Right renal cortex interstitium (tissue), 3 donors: ENCODE measurements around the gene TRIM59. TPM values are rescaled to one million over a fixed set of nuclear protein-coding genes. Genes with fewer than 3 reads are reported as not detected.
A peak's percentile ranks its signal among the peaks of the same experiment; 100 is the strongest.

Source experiments
- DNase-seq, 3 donors: peaks; one replicate each; pipeline ENCODE4 v3.0.0-alpha.2; 2013; ENCODE audit warnings: low read depth in 3 of 3, low spot score in 2 of 3
- polyA plus RNA-seq, 3 donors: library from polyadenylated mRNA; unstranded; fragments of 120-200 nt; gene quantifications; one replicate each; pipeline ENCODE4 v1.2.1, GENCODE V29; 2013; ENCODE audit not compliant: insufficient read length in 3 of 3

TRIM59 gene, protein sequence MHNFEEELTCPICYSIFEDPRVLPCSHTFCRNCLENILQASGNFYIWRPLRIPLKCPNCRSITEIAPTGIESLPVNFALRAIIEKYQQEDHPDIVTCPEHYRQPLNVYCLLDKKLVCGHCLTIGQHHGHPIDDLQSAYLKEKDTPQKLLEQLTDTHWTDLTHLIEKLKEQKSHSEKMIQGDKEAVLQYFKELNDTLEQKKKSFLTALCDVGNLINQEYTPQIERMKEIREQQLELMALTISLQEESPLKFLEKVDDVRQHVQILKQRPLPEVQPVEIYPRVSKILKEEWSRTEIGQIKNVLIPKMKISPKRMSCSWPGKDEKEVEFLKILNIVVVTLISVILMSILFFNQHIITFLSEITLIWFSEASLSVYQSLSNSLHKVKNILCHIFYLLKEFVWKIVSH
- 10 to 100 TPM; 16.2 to 18.9 (median 18.1) TPM for polyA plus RNA-seq

DNA sequence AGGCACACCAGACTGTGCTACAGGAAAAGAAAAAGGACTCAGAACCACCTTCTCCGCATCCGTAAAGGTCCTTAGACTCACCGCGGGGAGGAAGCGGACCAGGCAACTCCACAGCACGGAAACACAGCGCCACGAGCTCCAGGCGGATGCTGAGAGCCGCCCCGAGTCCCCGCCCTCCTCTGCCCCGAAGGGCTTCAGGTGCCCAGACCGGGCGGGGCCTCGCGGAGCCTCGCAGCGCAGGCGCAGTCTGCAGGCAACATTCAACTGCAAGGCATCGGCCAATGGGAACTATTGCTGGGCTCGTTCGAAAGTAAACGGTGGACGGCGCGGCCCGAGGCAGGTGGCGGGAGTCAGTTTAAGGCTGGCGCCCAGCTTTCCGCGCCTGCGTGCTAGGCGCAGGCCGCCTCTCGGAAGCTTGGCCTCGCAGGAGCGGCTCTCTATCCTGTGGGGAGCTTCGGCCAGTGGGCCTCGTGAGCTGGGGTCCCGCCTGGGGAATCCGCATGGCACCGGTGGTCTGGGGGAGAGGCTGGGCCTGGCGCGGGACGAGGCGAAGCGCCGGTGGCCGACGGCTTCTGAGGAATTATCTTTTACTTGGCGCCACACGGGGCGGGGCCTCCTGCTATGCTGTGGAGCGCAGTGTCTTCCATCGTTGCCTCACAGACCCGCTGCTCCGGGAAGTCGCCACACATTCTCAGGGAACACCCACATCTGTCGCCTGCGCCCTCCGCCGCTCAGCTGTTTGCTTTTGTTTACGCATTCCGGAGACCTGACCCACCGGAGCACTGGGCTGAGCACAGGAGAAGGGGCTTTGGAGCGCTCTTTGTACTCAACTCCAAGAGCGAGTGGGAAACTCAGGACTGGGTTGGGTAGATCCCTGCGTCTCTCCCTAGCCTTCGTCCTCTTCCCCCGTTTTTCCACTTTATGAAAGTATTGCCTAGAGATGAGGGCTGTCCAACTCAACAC, at the start of gene TRIM59:
TSS of gene TRIM59 (minus strand) at position 151 of the 963 bp plus-strand sequence. CDS start 10,603 bp downstream, outside the sequence.
- peak; percentile 88 to 91 (median 88) for DNase-seq

DNA sequence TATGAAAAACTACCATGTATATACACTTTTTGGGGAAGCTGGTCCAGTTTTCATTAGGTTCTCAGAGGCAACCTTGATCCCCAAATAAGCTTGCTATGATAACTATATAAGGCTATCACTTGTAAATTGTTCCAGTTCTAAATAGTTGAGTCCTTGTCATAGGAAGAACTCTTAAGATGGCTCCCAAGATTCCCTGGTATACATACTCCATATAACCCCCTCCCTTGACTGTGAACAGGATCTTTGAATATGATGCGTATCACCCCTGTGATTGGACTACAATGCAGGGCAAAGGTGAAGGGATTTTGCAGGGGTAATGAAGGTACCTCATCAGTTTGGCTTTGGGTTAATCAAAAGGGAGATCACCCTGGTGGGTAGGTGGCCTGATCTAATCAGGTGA, 48.6 kb upstream of the TRIM59 start:
- no peak for DNase-seq

DNA sequence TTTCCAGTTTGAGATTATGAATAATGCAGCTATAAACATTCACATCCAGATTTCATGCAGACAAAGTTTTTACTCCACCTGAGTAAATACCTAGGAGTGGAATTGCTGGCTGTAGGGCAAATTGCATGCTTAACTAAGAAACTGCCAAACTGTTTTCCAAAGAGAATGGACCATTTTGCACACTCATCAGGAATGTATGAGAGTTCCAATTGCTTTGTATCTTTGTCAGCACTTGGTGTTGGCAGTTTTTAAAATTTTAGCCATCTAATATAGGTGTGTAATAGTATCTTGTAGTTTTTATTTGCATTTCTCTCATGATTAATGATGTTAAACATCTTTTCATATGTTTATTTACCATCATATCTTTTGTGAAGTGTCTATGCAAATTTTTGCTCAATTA, 40.6 kb upstream of the TRIM59 start:
- DNase-seq, result no peak

DNA sequence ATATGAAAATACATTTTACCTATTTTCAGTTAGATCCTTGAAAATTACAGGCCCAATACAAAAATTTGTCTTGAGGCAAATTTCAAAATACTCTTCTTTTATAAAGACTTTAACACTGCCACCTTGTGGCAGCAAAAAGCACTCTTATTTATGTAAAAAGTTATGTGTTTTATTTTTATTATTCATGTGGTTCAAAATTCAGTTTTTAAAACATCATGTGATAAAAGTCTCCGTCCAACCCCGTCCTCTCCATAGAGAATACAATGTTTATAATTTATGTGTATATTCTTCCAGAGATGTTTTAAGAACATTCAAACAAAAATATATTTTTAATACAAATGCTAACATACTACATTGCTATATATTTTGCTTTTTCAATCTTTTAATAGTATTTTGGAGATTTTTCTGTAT, 36.9 kb upstream of the TRIM59 start:
- DNase-seq, result no peak

DNA sequence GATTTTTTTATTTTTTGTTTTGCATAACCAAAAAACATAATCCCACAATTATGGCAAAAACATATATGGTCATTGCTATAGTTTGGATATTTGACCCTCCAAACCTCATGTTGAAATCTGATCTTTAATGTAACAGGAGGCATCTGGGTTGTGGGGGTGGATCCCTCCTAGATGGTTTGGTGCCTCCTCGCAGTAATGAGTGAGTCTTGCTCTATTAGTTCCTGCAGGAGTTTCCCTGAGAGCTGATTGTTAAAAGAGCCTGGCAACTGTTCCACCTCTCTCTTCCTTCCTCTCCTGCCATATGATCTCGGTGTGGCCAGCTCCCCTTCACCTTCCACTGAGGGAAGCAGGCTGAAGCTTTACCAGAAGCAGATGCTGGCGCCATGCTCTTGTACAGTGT, 33.2 kb upstream of the TRIM59 start:
- no peak for DNase-seq

DNA sequence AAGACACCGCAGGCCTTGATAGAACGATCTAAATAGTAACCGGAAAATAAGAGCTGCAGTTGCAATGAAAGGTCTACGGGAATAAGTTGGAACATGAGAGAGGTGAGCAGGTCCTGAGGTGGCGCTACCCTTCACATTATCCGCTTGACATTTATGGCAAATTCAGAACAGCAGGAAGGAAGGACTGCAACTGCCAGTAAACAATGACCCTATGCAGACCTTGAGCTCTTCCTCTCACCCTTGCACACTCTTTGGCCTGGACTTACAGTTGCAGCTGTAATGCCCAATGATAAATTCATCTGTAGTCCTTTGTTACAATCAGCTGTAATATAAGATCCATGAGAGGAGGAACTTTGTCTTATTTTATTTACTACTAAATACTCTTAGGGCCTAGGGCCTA, 32.3 kb upstream of the TRIM59 start:
- DNase-seq, result no peak

DNA sequence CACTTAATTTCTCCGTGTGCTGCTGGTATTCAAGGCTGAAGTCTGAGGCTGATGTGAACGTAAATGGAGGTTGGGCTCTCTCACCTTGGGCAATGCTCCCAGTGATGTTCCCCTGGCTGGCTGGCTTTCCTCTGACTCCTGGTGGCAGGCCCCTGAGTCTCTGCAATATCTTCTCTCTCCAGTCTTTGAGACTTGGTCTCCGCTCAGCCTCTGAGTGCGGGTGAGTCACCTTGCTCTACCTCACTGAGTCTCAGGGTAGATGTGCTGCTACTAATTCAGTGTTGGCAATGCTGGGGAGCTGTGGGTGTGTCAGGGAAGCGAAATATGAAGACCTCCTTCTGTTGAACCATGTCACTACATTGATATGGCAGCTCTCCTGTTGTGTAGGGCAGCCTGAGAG, 31.3 kb upstream of the TRIM59 start:
- DNase-seq, result no peak

DNA sequence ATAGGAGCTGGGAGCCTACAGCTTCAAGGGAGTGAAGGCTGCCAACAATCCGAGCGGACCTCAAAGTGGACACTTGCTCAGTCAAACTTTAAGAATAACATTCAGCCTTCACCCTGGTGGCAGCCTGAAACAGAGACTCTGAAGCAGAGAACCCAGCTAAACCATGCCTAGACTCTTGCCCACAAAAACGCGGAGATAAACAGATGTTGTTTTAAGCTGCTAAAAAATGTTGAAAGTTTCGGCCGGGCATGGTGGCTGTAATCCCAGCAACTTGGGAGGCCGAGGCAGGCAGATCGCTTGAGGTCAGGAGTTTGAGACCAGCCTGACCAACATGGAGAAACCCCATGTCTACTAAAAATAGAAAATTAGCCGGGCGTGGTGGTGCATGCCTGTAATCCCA, 29.8 kb upstream of the TRIM59 start:
- no peak for DNase-seq

DNA sequence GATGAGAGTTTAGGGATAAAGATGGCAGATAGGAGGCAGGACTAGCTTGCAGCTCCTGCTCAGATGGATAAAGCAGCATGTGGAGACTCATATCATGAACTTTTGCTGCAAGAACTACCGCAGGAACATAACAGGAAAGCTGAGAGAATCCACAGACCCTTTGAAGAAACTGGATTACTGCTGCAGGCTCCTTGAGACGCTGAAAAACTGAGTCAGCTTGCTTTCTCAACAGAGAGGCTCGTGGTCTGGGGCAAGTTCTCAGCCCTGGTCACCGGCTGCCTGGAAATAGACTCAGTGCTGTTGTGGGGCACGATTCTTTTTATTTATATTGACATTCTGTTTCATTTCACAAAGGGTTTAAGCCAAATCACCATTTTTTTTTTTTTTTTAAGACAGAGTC, 28.8 kb upstream of the TRIM59 start:
- DNase-seq, result no peak

DNA sequence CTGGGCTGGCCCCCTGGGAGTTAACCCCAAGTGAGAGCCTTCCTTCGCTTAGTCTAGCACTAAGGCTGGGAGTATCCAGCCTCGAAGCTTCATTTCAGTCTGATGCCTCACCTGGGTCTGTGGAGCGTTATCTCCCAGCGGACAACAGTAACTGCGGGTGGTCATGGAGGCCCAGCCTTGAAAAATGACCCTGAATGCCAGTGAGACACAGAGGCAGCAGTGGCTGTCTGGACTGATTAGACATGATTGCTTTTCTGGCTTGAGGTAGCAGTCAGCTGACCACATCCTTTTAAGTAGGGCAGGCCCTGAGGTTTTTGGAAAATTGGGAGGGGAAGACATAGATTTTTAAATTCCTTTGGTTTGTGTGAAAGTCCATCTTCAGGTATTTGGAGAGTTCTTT, 28.2 kb upstream of the TRIM59 start:
- no peak for DNase-seq

DNA sequence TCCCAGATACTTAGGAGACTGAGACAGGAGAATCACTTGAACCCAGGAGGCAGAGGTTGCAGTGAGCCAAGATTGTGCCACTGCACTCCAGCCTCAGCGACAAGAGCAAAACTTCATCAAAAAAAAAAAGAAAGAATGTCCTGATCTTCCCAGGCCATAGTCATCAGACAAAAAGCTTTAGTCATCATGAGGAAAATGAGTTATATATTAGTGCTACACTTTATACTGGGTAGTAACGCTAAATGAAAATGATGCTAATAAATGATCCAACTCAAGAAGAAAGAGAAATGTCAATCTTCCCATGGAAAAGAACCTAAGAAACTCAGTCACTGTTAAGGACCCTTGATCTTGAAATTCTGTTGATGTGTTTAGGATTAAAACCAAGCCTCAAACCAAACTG, 26.3 kb upstream of the TRIM59 start:
- DNase-seq, result no peak

DNA sequence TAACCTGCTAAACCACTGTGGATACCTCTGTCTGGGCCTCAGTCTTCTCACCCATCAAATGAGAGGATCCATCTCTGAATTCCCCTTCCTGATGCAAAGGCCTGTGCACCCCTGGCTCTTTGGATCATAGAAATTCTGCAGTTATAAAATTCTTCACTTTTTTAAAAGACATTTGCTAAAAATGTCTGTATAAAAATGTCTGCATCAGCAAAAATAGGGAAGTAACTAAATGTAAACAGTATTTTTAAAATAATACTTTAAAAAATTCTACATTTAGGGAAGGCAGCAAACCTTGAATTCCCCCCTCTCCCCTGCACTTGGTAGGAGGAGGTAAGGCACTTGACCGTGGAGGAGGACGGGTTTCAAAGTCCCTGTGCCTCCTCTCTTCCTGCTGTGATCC, 25.6 kb upstream of the TRIM59 start:
- DNase-seq, result no peak

DNA sequence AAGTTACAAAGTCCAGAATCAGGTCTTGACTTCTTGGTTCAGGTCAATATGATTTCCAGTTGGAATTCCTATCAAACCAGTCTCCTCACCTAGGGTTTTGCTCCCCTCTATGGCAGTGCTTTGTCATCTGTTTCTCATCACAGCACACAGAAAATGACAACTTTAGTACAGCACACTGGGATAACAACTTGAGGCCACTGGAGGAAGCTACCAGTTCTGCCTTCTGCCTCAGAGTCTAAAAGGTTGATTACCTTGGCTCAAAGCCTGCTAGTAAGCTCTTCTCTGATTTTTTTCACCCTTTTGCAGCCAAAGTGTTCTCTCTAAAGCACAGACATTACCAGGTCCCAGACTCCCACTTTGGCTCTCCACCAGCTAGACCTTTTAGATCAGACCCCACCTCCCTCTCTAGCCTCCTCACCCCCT, 24.8 kb upstream of the TRIM59 start:
- DNase-seq, result no peak

DNA sequence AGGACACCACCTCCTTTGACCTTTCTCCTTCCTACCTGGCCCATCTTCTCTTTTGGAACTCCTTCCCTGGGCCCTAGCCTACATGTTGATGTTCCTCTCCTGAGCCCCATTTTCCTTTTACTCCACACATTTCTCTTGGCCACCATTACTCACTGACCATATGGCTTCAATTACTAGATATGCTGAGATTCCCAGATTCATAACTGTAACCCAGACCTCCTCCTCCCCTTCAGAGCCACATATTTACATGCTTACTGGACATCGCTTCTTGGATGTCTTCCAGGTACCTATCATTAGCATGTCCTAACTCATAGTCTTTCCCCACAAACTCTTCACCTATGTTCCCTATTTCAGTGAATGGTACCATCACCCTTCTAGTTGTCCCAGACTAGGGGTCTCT, 24.4 kb upstream of the TRIM59 start:
- DNase-seq, result no peak

DNA sequence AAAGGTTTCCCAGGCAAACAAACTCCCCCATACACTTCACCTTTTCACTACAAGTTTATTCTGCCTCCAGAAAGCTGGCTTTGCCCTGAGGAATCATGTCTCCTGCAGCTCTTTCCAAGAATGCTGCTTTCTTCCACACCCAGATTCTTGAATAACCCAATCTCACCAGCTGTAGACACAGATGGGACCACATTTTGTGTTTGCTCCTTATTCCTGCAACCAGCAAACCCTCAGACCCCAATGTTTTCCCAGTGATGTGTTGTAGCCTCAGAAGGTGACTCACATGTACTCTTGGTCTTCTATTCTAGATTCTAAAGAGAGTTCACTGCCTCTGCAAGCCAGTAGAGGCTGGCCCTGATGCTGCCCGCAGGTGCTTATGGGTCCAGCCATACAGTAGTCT, 23.6 kb upstream of the TRIM59 start:
- no peak for DNase-seq

DNA sequence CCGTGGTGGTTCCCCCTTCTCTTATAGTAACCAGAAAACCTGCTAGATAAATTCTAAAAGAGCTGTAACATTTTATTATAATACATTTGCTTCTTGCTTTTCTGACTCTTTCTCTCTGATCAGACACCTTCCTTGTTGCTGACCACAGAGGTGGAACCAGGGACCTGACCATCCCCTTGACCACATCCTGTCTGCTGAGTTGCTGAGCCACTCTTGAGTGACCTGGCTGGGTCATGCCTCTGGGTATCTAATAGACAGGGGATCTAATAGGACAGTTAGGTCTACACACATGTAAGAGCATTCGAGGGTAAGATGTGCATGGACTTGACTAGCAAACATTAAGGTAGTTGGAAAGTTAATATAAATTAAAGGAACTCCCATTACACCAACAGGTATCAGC, 22.8 kb upstream of the TRIM59 start:
- no peak for DNase-seq

DNA sequence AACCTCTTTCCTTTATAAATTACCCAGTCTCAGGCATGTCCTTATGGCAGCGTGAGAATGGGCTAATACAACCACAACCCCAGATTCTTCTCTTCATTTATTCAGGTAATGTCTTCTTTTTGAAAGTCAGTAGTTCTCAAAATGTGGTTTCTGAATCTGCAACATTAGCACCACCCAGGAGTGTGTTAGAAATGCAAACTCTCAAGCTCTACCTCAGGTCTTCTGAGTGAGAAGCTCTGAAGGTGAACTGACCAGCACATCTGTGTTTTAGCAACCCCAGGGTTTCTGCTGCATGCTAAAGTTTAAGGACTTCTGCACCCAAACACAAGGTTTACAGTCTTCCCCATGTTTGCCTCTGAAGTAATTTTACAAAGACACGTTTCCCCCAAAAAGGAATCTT, 22.3 kb upstream of the TRIM59 start:
- DNase-seq, result no peak

DNA sequence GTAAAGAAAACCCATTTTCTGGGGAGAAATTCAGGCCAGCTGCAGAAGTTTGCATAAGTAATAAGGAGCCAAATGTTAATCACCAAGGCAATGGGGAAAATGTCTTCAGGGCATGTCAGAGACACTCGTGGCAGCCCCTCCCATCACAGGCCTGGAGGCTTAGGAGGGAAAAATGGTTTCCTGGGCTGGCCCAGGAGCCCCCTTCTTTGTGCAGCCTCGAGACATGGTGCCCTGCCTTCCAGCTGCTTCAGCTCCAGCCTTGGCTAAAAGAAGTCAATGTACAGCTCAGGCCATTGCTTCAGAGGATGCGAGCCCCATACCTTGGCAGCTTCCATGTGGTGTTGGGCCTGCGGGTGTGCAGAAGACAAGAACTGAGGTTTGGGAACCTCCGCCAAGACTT, 20.6 kb upstream of the TRIM59 start:
- no peak for DNase-seq

DNA sequence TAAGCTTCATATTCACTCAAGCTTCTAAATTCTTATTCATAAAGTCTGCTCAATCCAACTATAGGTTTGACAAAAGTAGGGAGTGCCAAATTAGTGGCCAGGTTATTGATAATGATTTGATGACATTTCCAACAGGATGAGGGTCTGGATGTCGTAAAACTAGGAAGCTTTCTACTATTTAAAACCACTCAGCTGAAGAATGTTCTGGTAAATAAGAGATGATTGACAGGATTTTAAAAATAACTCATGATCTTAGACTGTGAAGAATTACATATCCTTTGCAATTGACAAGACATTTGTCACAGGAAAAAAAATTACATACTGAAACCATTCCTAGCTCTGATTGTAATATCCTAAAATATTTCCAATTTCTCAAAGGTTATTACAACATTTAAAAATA, 15.4 kb upstream of the TRIM59 start:
- no peak for DNase-seq

DNA sequence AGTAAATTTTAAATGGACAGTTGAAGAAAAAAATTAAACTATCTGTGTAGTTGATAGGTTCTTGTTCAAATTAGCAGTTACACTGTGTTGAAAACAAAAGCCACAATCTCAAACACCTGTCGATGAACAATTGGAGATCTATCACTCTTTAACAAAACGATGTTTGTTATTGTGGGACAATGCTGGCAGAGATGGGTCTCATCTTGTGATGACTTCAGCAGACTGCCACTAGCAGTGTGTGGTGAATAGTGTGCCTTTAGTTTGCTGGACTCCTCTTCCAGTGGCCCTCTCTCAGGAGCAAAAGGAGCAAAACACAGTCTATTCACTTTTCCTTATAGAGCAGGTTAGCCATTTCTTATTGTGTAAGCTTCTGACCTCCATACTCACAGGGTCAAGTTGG, 14.7 kb upstream of the TRIM59 start:
- no peak for DNase-seq

DNA sequence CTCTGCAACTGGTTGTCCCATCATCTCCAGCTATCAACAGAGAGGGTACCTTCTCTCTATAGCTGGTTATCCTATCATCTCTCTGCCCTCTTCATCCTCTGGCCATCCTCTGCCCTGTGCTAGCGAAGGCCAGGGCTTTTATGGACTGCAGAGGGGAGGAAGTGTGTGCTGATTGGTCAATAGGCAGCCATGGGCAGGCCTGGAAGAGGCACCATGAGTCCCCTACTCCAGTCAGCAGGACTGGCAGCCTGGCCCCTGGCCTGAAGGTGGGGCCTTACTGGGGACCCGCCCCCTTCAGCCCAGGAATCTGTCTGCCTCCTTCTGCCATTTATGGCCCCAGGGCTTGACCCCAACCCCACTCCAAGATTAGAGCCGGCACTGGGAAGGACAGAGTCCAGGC, 10.4 kb upstream of the TRIM59 start:
- no peak for DNase-seq
